Urinary bladder (tissue), 4 donors: ENCODE data around the gene MAB21L3. TPM values are rescaled to one million over a fixed set of nuclear protein-coding genes. Genes with fewer than 3 reads are reported as not detected.

Source experiments
- DNase-seq: peaks from one replicate; pipeline ENCODE4 v3.0.0-alpha.2; 2015; ENCODE audit errors: extremely low spot score
- H3K27ac ChIP-seq: one replicate; pipeline ENCODE4 v1.5.1; 2013; ENCODE audit warnings: low read depth, mild to moderate bottlenecking, moderate library complexity
- H3K36me3 ChIP-seq: one replicate; pipeline ENCODE4 v1.6.1; 2013; ENCODE audit warnings: mild to moderate bottlenecking, moderate library complexity; ENCODE audit not compliant: insufficient read depth
- H3K4me1 ChIP-seq: one replicate; pipeline ENCODE4 v1.6.1; 2013; ENCODE audit warnings: mild to moderate bottlenecking, moderate library complexity; ENCODE audit not compliant: insufficient read depth
- H3K4me3 ChIP-seq: one replicate; pipeline ENCODE4 v1.5.1; 2013; ENCODE audit warnings: low read depth, low read length
- WGBS: extraction: QIAGEN DNeasy Blood & Tissue Kit; methylation state at CpG from one replicate; pipeline ENCODE4 v1.1.7; 2013; 5-methylcytosine and 5-hydroxymethylcytosine counted together
- polyA plus RNA-seq: library from polyadenylated mRNA; stranded (reverse); fragments of 200-250 nt; gene quantifications from one replicate; pipeline ENCODE4 v1.2.3, GENCODE V29; 2013
- total RNA-seq: library from RNA; depleted of rRNA; stranded (reverse); fragments of >200 nt; gene quantifications from one replicate; pipeline ENCODE4 v1.2.3, GENCODE V29; 2014
- donor health status: healthy with polysubstance abuse.
- donor health status: healthy.

Gene MAB21L3
- total and polyA plus RNA-seq, 2 donors = 0.76 to 3.2 TPM

DNA sequence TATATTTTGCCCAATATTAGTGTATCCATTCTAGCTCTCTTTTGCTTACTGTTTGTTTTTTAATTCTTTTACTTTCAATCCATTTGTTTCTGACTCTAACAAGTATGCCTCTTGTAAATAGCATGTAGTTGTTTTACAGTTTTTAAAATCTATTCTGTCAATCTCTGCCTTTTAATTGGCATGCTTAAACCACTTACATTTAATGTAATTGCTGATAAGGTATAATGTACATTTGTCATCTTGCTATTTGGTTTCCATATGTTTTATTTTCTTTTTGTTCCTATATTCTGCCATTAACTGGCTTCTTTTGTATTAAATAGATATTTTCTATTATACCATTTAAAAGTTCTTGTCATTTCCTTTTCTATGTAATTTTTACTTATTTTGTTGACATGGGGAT, 16.2 kb upstream of the MAB21L3 start:
- H3K4me3 ChIP-seq = no peak overlapping the region
- H3K36me3 ChIP-seq = no peaks in the 10 kb centered on the region
- DNase-seq = no peak
- H3K4me1 ChIP-seq = no peaks in the 10 kb centered on the region
- H3K27ac ChIP-seq = no peak overlapping the region

DNA sequence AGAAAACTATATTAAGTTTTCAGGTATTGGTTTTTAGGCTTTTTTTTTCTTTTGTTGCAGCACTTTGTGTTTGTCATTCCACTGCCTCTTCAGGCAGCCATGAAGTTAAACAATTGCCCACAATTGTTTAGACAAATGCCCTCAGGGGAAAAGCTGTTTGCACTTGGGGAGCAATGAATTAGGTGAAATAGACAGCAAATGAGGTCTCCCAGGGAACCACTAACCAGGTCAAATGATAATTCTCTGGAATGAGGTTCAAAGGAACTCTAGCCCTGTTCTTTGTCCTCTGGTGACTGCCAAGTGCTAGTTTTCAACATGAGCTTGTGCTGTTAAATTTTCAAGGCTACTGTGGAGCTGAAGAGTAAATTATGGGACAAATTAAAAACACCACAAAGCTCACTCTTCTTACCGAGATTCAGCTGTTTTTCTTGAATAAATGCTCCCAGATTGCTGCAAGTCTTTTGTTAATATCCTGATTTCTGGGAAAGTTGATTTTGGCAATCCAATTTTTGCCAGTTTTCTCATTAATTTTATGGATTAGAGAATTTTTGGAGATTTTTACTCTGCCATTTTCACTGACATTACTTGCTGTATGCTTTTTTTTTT, 15.1 kb upstream of the MAB21L3 start:
- no peak overlapping the region for H3K27ac ChIP-seq
- DNase-seq = no peak
- no peak overlapping the region for H3K4me3 ChIP-seq
- H3K36me3 ChIP-seq = no peaks in the 10 kb centered on the region
- H3K4me1 ChIP-seq = no peaks in the 10 kb centered on the region
- WGBS = 77% methylated on average over 1 of the region's 1 CpG

DNA sequence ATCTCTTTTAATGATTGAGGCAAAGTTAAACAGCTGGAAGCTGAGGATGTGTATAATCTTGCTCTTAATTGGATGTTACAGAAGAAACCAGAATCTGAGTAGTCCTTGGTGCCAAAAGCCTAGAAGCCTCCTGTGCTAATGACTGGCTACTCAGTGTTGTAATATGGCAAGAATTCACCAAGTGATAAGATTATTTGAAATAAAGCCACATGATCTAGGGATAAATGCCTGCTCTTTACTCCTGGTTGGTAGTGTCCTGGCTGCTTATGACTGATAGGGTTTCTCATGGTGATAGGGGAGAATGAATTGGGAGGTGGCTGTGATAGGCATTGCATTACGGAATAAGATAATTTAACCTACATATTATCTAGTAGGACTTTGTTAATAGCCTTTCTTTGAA, 13.6 kb upstream of the MAB21L3 start:
- Histone ChIP-seq H3K4me3 (no peak overlapping the region), H3K36me3 (no peaks in the 10 kb centered on the region), H3K27ac (no peak overlapping the region), H3K4me1 (no peaks in the 10 kb centered on the region)
- WGBS = 92% methylated on average over 1 of the region's 1 CpG
- no peak for DNase-seq

DNA sequence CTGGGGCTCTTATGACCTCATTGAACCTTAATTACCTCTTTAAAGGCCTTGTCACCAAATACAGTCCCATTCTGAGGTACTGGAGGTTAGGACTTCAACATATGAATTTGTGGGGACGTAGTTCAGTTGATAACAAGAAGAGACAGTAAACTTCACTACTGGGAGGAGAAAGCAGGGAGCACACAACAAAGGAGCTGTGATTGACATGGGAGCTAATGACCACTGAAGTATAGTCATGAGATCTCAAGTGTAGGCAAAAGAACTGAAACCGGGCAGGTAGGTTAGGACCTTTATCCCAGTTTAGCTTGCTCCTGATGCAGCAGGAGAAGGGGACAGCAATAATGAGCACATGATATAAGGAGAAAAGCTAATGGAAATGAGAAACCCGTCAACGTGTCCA, 11.8 kb upstream of the MAB21L3 start:
- Histone ChIP-seq H3K36me3 (no peaks in the 10 kb centered on the region), H3K4me3 (no peak overlapping the region), H3K4me1 (no peaks in the 10 kb centered on the region), H3K27ac (no peak overlapping the region)
- no peak for DNase-seq
- 85% methylated on average over 4 of the region's 4 CpGs for WGBS

DNA sequence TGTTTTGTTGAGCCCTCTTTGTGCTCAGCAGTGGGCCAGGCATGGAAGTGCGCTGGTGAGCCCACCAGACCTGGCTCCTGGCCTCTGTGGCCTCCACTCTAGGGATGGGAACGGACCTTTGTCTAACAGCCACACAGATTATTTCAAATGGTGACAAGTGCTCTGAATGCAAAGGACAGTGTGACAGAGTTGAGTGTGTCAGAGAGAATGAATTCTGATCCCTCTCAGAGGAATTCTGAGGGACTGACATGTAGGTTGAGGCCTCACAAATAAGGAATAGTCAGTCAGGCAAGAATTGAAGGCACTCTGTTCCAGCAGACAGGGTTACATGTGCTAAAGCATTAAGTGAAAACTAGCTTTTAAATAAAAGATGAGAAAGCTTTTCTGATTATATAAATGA, 11.3 kb upstream of the MAB21L3 start:
- 93% methylated on average over 2 of the region's 2 CpGs for WGBS
- no peaks in the 10 kb centered on the region for H3K36me3 ChIP-seq
- no peaks in the 10 kb centered on the region for H3K4me1 ChIP-seq
- DNase-seq = no peak
- no peak overlapping the region for H3K27ac ChIP-seq
- H3K4me3 ChIP-seq = no peak overlapping the region

DNA sequence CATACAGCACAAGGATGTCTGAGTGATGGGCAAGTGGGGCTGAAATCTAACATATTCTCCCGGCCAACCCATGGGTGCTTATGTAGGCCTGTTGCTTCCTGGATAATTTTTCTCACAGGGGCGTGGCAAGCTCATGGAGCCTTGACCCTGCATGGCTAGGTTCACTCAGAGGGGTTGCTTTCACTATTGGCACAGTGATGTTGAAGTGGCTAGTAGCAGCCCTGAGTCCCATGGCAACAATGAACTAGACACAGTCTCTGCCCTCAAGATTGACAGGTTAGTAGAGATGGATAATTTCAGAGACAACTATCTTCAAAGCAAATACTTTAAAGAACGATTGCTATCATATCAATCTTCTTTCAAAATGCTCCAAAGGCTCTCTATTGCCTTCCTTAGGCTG, 6.5 kb upstream of the MAB21L3 start:
- Histone ChIP-seq H3K4me1 (no peaks in the 10 kb centered on the region), H3K27ac (no peak overlapping the region), H3K36me3 (no peaks in the 10 kb centered on the region), H3K4me3 (no peak overlapping the region)
- no peak for DNase-seq
- WGBS = 74% methylated on average over 3 of the region's 3 CpGs

DNA sequence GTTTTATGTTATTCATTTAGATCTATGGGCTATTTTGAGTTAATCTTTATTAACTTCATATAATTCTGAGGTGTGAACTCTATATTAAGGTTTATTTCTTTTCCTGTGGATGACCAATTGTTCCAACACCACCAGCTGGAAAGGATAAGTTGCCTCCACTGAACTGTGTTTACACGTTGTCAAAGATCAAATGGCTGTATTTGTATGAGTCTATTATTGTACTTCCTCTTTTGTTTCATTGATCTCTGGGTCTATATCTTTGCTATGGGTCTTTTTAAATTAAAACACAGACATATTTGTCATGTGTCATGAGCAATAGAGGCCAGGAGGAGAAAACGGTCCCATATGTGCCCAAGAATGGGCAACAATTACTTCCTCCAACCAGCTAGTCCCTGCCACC, 5.2 kb upstream of the MAB21L3 start:
- DNase-seq = no peak
- no peak overlapping the region for H3K4me3 ChIP-seq
- H3K27ac ChIP-seq = no peak overlapping the region
- 50% methylated on average over 2 of the region's 2 CpGs for WGBS
- H3K36me3 ChIP-seq = no peaks in the 10 kb centered on the region
- no peaks in the 10 kb centered on the region for H3K4me1 ChIP-seq

DNA sequence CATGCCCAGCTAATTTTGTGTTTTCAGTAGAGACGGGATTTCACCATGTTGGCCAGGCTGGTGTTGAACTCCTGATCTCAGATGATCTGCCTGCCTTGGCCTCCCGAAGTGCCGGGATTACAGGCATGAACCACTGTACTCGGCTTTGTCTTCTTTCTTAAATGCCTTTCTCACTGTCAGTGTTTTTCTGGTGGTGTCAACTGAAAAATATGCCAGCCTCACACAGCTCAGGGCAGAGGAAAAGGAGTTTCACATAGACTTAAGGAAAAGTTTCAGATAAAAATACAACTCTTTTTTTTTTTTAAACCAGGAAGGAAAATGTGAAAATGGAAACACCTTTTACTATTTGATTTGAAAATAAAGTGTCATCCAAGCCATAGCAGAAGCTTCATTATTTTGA, 4.6 kb upstream of the MAB21L3 start:
- Histone ChIP-seq H3K27ac (no peak overlapping the region), H3K4me1 (no peaks in the 10 kb centered on the region), H3K36me3 (no peaks in the 10 kb centered on the region), H3K4me3 (no peak overlapping the region)
- 87% methylated on average over 4 of the region's 4 CpGs for WGBS
- DNase-seq = no peak

DNA sequence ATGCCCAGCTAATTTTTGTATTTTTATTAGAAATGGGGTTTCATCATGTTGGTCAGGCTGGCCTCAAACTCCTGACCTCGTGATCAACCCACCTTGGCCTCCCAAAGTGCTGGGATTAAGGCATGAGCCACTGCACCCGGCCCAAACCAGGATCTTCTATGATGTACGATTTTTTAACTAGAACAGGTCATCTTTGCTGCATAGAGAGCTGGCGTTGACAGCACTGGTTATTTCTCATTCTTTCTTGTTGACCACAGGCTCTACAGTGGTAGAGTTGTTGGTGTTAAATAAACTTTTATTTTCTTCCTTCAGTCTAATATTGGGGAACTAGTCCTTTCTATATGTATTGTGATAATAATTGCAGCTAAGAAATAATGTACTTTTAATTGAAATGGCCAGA, 3.8 kb upstream of the MAB21L3 start:
- no peaks in the 10 kb centered on the region for H3K4me1 ChIP-seq
- no peak overlapping the region for H3K4me3 ChIP-seq
- no peak for DNase-seq
- H3K36me3 ChIP-seq = no peaks in the 10 kb centered on the region
- no peak overlapping the region for H3K27ac ChIP-seq
- WGBS = 80% methylated on average over 4 of the region's 4 CpGs

DNA sequence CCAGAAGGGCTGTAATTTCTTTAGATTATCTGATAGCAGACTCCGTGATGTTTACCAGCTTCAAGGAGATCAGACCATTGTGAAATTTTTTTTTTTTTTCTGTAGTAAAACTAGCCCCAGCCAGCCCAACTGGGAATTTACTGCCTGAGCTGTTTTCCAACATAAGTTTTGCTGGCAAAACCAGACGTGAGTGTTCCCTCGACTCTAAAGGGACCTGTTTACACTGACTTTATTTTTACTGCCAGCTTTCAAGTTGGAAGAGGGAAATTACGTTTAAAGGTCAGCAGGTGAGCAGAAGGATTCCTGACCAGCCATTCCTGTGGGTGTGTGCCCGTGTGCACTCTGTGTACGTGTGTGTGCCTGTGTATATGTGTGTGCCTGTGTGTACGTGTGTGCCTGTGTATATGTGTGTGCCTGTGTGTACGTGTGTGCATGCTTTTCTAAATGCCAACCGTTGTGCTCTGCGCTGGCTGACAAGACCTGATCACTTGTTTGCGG, 374 bp downstream of the MAB21L3 start:
- WGBS = 33% methylated on average over 11 of the region's 11 CpGs
- Histone ChIP-seq H3K27ac (peak overlapping the region; percentile 7), H3K4me1 (no peaks in the 10 kb centered on the region), H3K36me3 (no peaks in the 10 kb centered on the region), H3K4me3 (no peak overlapping the region)
- peak; percentile 35 for DNase-seq

DNA sequence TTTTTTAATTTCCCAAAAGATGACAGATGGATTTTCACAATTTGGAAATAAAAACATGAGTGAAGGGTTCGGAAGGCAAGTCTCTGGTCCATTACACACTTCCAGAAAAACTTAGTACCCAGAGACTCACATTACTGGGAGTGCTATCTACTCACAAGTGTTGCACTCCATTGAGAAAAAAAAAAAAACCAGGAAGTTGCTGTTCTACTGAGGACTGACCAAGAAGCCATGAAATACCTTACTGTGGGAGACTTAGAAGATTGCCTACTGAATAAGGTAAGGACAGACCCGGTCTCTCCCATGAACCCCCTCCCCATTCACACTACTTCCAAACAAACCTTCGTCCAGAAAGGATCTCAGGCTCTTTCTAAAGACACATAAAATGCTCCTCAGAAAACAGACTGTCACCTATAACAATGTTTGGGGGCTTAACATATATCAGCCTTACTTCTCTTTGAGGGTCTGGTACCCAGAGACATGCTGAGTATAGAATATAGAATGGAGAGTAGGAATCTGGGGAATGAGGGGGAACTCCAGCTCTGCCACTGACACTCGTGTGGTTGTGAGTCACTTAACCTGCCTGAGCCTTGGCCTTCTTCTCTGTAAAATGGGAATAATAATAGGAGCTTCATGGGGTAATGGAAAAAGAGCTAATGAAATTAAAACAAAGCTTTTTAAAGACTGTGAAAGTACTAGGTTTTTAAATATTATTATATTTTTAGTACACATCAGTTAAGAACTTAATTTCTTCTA, 1.4 kb downstream of the MAB21L3 start:
- no peak overlapping the region for H3K27ac ChIP-seq
- WGBS = 69% methylated on average over 4 of the region's 4 CpGs
- no peak overlapping the region for H3K4me3 ChIP-seq
- H3K4me1 ChIP-seq = no peaks in the 10 kb centered on the region
- H3K36me3 ChIP-seq = no peaks in the 10 kb centered on the region
- no peak for DNase-seq

DNA sequence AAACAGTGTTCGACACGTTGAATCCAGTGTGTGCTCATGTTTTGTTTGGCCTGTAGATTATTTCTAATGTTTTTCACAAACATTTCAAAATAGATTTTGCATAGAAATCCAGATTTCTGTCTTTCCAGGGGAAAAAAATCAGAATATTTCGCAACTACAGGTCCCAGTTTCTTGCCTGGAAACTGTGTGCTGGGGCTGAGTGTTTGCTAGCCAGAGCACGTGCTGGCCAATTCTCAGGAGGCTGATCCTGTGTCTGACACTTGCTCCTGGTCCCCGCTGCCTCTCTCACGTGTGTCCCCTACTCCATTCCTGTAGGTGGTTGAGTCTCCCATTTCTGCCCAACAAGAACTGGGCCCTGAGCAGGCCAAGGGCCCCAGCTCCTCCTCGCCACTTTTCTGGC, 2.4 kb downstream of the MAB21L3 start:
- Histone ChIP-seq H3K27ac (no peak overlapping the region), H3K36me3 (no peaks in the 10 kb centered on the region), H3K4me3 (no peak overlapping the region), H3K4me1 (no peaks in the 10 kb centered on the region)
- DNase-seq = no peak
- 69% methylated on average over 7 of the region's 7 CpGs for WGBS

DNA sequence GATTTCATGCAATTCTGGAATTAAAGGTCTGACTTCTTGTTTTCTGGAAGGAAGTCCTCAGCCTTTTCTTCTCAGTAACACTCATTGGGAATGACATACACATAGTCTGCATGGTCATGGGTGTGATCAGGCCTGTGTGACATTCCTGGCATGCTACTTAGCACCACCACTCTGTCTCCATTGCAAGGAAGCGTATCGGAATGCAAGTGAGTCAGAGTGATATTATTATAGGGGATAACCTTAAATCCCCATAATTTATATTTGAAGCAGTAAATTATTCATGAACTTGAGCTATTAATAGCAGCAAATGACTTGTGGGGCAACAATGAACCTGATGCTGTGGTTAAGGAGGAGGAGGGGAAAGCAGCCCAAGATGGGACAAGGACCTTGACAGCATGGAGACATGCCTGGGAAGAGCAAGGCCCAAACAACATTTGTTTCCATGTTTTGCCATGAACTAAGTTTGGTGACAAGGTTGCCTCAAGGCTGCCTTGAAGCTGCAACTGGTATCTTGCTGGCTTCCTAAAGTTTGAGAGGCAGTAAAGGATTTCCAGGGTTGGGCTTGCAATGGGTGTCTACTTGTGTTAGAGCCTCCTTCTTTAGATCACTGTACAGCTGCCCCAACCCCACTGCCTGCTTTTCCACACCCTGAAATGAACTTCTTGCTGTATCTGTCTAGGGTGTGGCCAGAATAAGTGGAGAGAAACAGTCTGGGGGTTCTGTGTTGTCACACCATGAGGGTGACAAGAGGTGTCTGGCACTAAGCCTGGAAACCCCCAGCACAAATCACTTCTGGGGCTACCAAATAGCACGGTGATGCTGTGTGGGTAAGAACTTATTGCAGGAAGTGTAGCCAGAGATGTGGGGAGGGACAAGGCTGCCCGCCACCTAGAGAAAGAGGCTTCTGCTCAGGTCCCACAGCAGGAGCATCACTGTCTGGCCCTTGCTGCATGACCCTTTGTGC, 4.6 kb downstream of the MAB21L3 start:
- WGBS = 58% methylated on average over 4 of the region's 4 CpGs
- Histone ChIP-seq H3K36me3 (no peaks in the 10 kb centered on the region), H3K27ac (no peak overlapping the region), H3K4me3 (no peak overlapping the region), H3K4me1 (no peaks in the 10 kb centered on the region)
- no peak for DNase-seq

DNA sequence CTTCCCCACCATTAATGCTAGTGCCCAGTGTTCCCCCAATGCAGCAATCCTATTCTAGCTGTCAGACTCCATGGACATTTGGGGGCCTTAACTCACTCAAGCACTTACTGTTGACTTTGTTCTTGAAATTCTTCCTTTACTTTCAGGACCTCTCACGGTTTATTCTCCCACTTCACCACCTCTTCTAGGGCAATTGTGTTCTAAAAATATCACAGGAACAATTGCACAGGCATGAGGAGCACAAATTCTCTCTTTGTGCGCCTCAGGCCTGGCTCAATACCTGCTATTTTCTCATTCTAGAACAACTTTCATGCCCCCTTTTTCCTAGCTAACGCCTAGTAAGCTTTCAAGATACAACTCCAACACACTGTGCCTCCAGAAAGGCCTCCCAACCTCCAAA, 7.3 kb downstream of the MAB21L3 start:
- Histone ChIP-seq H3K4me1 (no peaks in the 10 kb centered on the region), H3K27ac (no peak overlapping the region), H3K36me3 (no peaks in the 10 kb centered on the region), H3K4me3 (no peak overlapping the region)
- 78% methylated on average over 3 of the region's 3 CpGs for WGBS
- no peak for DNase-seq
